HG03045 (cell line): ENCODE results near the gene CASP1.

Experiments used
- ATAC-seq: cut with Tn5 transposase; IDR thresholded peaks from one replicate; pipeline ENCODE4 v1.9.1; 2021; ENCODE audit warnings: mild to moderate bottlenecking, moderate library complexity; ENCODE audit not compliant: unreplicated experiment

Gene CASP1

DNA sequence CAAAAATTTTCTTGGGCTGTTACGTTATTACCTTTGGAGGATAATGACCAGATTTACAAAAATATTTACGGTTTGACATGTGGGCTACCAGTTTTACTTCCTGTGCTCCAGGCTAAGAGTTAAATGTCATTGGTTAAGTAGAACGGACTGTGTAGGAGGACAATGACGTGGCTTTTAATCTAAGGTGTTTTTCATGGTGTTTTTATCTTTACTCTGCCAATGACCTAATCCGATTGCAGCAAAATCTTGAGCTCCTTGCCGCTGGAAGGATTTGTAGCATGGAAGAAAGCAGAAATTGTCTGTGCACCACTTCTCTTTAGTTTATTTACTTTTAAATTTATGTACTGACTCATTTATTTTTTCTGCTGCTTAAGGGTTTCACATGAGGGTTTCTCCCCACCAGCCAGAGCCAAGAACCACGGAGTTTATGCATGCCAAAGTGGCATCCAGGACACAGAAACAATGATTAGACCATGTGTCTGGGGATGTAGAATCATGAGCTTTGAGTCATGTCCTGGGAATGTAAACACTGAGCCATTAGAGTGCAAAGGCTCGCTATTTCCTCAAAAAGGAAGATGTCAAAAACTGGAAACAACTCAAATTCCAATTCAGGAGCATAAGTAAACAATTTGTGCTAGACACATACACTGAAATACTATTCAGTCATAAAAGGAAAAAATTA lies 12.1 kb upstream of the CASP1 start:
- no peak for ATAC-seq

DNA sequence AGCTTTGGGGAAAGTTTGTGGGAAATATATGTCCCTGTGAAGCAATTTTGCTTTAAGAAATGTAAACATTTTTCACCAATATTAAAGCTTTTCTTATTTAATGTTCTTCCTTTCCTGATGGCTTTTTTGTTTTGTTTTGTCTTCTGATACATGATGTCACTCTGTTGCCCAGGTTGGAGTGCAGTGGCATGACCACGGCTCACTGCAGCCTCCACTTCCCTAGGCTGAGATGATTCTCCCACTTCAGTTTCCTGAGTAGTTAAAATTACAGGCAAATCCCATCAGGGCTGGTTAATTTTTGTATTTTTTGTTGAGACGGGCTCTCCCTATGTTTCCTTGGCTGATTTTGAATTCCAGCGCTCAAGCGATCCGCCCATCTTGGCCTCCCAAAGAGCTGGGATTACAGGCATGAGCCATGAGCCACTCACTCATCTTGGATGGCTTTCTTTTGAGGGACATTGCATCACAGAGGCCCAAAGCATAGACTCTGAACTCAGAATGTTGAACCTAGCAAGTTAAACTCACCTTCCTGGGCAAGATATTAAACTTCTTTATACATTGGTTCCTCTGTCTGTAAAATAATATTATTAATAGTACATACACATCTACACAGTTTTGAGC lies 10.8 kb upstream of the CASP1 start:
- no peak for ATAC-seq

DNA sequence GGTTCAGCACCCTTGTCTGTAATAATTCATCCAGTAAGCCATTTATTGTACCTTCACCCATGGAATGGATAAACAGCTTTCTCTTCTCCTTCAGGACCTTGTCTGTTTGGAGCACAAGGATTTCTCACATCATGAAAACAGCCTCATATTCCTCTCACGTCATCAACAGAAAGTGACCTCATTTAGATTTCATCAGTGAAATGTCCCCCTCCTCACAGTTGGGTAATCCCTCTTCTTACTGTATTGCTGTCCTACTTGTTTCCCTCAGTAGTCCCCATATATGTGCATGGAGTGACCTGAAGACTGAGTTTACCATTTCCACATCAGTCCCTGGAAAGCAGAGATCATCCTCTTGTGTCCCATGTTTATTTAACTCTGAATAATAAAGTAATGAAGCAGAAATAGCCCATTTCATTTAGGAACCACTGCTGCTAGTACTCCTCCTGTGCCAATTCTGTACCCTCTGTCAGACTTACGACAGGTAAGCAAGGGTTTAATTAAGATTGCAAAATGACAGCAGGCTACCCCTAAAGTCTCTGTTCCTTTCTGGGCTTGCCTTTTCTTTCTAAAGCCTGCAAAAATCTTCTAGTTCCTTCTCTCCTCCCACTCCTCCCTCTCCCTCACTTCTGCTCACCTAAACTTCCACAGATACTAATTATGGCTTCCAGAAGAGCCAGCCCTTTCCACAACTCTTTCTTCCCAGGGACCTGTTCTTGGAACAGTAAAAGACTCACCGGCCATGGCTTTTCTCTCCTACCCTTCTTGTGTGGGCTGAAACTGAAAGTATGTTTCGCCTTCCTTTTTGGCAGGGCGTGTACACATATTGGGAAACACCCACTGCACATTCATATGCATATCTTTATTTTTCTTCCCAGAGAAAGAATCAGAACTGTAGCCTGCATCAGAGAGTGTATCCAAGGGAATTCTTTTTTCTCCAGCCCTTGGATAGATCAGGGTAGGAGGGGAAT lies 9.9 kb upstream of the CASP1 start, which contains the start of gene CARD16:
Gene CARD16, minus strand, starts transcription at position 779 of the 968 bp plus-strand sequence. Its CDS starts 38 bp downstream, at position 741.
- peak; percentile 99 for ATAC-seq

DNA sequence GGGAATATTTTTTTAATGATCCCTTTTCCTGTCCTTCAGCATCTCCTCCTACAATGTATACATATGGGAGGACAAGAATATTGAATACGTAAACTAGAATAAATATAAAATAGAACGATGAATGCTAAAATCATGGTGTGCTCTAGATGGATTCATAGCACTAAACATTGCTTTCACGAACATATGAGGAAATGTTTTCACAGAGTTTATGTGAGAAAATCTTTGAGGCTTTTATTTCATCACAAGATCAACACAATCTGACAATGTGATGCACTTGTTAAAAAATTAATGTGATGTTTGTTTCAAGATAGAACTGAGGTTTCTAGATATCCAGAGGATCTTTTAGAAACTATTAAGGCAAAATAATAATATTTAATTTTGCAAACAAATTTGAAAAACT lies 7.2 kb upstream of the CASP1 start:
- no peak for ATAC-seq

DNA sequence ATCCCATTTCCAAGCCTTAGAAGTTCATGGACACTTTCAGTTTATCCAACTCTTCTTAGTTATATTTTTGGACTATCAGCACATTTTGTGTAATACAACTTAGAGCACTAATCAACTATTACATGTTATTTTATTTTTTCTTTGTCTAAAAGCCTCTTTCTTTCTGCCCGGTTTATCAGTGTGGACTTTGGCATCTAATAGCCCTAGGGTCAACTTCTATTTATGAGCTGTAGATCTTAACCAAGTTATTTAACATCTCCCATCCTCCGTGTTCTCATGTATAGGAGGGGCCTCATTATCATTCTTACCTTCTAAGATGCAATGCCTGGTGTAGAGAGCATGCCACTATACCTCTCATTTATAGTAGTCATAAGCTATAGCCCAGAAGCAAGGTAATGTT lies 5.8 kb upstream of the CASP1 start:
- ATAC-seq = no peak

DNA sequence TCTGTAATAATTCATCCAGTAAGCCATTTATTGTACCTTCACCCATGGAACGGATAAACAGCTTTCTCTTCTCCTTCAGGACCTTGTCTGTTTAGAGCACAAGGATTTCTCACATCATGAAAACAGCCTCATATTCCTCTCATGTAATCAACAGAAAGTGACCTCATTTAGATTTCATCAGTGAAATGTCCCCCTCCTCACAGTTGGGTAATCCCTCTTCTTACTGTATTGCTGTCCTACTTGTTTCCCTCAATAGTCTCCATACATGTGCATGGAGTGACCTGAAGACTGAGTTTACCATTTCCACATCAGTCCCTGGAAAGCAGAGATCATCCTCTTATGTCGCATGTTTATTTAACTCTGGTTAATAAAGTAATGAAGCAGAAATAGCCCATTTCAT lies 556 bp downstream of the CASP1 start:
- peak; percentile 5 for ATAC-seq

DNA sequence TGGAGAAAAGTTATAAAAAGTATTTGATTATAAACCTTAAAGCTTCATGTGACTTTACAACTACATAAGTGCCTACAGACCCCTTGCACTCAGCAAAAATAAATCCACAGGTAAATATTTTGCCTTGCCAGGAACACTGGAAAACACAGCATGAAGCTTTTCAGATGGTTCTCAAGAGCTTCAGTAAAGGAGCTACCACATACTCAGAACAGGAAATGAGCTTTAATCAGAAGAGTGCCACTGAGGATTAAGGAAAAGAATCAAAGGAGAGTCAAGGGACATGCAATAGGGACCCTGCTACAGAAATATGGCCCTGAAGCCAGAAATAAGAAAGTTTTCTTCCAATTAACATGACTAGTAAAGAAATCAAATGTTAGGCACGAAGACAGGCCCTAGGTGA lies 1.2 kb downstream of the CASP1 start:
- ATAC-seq = no peak

DNA sequence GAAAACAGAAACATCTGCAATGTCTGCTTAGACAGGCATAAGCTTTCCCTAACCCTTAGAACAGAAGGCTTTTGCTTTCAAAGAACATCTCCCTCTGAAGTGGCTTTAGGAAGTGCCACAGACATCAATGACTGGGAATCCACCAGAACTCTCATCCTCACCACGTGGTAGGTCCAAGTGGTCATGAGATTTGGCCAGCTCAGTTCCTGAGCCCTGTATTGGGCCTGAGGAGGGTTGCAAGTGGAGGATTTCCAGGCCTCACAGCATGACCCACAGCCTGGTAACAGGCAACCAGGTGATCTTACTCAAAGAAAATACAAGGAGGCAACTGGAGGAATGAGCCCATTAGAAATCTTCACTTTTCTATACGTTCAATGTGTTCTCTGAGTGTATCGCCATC lies 1.6 kb downstream of the CASP1 start:
- no peak for ATAC-seq

DNA sequence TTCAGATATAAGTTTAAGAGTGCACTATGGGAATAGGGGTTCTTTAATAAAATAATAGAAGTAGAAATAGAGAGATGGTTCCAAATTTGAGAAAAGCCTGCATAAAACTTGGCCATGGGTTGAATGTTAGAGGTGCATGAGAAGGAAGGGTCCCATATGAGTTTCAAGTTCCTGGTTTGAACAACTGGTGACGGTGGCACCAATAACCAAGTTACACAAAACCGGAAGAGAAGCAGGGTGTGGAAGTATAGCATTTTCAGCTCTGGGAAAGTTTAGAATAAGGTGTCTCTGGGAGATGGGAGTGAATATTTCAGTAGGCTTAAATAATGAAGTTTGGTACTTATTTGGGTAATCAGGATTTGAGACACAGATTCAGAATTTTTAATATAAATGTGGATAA lies 2.4 kb downstream of the CASP1 start:
- no peak for ATAC-seq

DNA sequence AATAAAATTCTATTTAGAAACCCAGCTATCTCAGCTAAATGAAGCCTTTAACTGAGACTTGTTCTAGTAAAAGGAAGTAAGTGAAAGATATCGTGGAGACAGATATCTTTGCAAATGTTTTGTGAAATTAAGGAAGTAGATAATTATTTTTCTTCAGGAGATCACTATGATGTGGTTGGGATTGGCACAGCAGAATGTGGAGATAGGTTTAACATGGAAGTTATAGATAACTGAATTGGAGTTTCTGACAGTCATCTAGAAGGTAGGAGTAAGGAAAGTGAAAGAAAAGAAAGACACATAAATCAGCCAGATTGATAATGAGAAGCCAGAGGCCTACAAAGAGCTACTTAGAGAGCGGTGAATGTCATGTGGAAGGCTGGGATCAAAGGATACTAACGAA lies 7.3 kb downstream of the CASP1 start:
- ATAC-seq = no peak

DNA sequence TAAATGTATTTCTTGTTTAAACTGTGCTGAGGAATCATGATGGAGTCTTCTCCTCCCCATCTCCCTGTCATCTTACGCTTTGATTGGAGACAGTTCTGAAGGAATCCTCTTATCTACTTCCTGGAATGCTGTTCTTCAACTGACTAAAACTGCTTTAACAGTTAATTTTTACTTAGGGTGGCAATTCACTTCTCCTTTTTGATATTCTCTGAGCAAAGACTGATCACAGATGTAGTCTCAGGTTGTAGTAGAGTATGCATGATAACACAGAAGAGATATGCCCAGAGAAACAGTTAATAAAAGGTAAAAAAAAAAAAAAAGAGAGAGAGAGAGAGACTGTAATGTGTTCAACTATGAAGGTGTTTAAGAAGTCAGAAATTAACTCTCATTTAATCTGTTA lies 10.6 kb downstream of the CASP1 start:
- no peak for ATAC-seq

DNA sequence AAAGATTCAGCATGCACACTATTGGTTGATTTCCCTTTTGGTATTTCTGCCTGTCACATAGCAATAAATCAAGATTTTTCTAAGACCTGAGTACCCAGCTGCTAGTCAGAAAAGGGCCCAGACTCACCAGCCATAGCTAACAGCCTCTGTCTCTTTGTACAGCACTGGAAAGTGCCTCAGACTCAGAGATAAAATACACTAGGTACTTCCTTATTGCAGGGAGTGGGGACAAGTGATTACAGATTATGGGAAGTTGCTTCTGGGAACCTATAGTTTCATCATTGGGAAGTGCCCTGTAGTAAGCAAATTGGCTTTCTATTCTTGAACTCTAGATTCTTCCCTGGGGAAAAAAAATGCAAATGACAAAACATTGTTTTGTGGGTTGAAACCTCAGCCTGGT lies 11.9 kb downstream of the CASP1 start, which contains the start of gene CASP5:
Gene CASP5, minus strand, starts transcription at position 166 of the 400 bp plus-strand sequence. Its CDS starts 32 bp downstream, at position 134.
- no peak for ATAC-seq

DNA sequence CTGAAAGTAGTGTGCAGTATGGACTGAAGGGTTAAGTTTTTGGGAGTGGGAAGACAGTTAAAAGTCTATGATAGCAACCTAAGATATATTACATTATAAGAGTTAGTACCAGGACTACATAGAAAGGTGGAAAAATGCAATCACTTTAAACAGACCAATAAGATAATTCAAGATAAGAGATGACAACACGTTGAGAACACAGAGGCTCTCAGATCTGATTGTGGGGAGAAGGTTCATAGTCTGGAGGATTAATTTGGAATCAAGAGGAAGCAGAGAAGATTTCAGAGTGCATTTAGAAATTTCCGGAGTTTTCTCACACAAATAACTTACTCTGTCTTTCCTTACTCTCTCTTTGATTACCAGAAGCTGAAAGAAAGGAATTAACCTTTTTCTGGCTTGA lies 12.4 kb downstream of the CASP1 start:
- no peak for ATAC-seq

DNA sequence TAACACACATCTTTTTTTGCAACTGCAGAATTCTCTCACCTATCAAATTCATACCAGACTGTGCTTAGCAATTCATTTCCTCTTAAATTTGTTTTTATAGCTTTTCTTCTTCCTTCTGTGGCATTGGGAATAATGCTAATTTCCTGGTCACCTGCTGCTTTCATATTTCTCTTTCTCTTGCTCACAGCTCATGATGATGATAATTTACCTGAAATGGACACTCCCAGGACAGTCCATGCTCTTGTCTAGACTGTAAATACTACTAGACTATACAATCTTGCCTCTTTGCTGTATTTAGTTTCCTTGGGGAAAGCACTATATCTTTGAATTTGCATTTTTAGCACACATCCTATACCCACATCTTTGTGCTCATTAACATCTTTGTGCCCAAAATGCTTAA lies 27.5 kb downstream of the CASP1 start:
- no peak for ATAC-seq

DNA sequence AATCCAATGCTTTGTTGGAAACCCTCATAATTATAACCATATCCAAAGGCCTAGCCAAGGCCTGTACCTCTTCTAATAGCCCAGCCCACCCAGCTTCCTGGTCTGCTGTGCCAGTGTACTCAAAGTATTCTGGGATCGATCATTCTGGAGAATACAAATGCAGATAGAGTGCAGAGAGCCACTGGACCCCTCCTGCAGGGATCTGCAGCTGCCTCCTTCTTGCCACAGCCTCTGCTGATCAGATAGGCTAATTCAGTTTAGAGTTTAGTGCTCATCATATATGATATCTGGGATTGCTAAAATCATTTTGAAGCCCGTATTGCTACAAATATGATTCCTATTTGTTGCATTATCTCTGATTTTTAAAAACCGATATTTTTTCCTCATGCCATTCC lies 29.5 kb downstream of the CASP1 start:
- ATAC-seq = no peak

DNA sequence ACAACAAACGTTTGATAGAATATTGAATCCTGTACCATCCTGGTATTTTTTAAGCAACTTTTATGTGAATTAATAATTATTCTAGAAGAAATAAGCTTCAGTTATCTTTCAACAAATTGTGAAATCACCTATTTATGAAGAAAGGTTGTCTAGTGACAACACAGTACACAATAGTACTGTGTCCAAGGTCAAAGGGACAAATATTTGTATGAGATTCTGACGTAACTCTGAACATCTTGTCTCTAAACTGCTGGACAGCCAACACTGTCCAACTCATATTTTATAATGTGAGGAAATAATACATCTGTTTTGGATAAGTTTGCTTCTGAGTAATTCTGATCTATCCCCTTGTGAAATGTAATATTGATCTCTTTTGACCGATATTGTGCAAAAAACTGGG lies 30.9 kb downstream of the CASP1 start:
- ATAC-seq = no peak

DNA sequence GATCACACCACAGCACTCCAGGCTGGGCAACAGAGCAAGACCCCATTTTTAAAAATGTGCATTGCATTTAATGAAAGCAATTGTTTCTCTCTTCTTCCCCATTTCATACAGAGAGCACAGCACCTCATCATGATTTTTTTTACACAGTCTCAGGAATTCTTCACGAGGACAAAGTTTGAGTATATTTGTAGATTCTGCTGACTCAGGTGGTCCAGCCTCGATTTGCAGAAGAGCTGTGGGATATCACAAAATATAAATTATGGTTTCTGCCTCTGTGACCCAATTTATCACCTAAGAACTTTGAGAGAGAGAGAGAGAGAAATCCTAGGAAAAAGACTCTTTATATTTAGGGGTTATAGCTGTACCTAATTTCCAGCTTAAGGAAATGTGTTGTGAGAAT lies 31.8 kb downstream of the CASP1 start:
- ATAC-seq = no peak

DNA sequence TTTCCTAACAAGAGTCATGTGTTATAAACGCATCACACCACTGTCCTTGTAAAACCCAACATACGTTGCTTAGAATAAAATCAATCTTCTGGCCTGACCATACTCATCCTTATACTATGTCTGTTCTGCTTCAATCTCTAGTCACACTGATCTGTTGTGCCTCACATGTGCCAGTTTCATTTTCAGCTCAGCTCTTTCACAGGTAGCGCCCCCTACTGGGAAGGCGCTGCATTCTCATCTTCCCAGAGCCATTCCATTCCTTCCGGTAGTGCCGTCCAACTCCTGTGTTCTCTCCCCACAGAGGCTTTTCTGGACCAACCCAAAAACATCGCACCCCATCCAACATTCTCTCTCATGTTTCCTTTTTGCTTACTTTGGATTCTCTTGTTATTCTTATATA lies 34.1 kb downstream of the CASP1 start:
- peak; percentile 67 for ATAC-seq

DNA sequence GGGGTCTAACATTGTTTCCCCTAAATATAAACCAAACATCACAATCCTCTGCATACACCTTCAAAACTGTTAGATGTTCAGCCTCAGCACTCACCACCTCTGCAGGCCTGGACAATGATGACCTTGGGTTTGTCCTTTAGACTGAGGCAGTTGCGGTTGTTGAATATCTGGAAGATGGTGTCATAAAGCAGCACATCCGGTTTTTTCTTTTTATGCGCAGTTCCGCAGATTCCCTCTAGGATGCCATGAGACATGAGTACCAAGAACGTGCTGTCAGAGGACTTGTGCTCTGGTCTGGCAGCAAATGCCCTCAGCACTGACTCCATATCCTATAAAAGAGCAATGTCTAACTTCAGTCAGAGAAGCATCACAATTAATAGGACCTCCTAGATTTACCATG lies 34.8 kb downstream of the CASP1 start:
- no peak for ATAC-seq

DNA sequence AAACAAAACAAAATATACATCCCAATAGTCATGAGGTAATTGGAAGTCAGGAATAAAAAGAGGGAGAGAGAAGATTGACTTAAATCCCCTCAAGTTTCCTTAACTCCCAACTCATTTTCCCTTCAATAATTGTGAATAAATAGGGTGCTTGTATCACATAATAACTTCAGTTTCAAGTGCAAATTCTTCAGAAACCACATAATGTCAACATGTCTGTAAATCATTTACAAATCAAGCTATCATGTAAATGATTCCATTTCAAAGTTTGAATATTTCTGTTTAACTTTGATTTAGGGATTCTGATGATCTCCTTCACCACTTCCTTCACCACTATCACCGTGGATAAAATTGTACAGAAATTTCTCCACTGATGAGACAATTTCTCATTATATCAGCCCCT lies 35.2 kb downstream of the CASP1 start:
- no peak for ATAC-seq

DNA sequence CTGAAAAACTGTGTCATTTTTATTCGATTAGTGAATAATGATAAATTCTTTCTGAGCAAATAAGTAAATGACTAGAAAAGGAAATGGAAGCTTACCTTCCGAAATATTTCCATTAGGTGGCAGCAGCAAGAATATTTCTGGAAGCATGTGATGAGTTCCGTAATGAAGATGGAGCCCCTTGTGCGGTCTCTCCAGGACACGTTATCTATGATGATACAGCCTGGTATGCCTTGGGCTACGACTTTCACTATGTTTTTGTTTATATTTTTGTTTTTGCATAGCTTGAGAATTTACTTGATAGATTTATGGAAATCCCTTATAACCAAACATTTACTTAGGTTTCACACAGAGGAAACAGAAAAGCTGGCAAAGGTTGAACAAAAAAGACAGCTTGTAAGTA lies 37.7 kb downstream of the CASP1 start:
- no peak for ATAC-seq

DNA sequence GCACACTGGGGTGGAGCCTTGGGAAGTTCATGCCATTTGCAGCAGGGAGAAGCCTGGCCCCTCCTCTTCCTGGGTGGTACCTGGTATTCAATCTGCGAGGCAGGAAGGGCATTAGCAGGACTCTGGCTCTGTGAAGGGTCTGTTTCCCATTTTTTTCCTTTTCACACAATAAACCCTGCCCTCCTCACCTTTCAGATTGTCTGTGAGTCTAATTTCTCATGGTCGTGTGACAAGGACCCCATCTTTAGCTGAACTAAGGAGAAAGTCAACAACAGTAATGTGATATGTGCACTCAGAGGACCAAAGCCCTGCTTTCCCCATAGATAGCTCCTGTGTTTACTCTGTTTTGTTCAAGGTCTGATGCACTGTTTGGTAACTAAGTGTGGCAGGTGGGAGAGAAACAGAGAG lies 39.9 kb downstream of the CASP1 start:
- no peak for ATAC-seq
